Measurements from ENCODE around the gene DNAJC21. TPM values are rescaled to one million over a fixed set of nuclear protein-coding genes. Genes with fewer than 3 reads are reported as not detected.
A peak's percentile ranks its signal among the peaks of the same experiment; 100 is the strongest.

DNAJC21 gene
- total RNA-seq, 1 experiment from 2014 or later: 21.8 TPM

- intact Hi-C loops (cut with micrococcal nuclease): loop anchor here (10.0 kb wide), 1 partner anchor 908 kb away; the partner anchor contains the start of gene AMACR
- peak overlapping the region; percentile 92 for H3K4me2 ChIP-seq (ENCODE audit: low read length)
- TF ChIP-seq EZH2 (IDR thresholded peaks at IDR 0.05; ENCODE audit: low read length, unreplicated experiment) (no peak), EZH2phosphoT487 (IDR thresholded peaks at IDR 0.05; ENCODE audit: borderline replicate concordance, low read length) (no peak), CTCF (conservative IDR thresholded peaks at IDR 0.05; ENCODE audit: low read depth, low read length) (no peak)
- H3K36me3 ChIP-seq (ENCODE audit: low read depth, low read length): peaks cover 33% of the 10 kb centered on the region
- H3F3A ChIP-seq (ENCODE audit: low read length, unreplicated experiment): no peaks in the 10 kb centered on the region
- no TSS peak for BruUV-seq (replicated peaks)
- no peak for DNase-seq
- H3K27me3 ChIP-seq (ENCODE audit: low read length): no peaks in the 10 kb centered on the region
- peaks cover 18% of the 10 kb centered on the region for H4K20me1 ChIP-seq (ENCODE audit: low read length)
- peaks cover 23% of the 10 kb centered on the region for H3K4me1 ChIP-seq (ENCODE audit: insufficient read depth, low read length)
- no peak overlapping the region for H3K27ac ChIP-seq (ENCODE audit: low read length)
- no peak overlapping the region for H2AFZ ChIP-seq (ENCODE audit: low read length)
- peak overlapping the region; percentile 88 for H3K4me3 ChIP-seq (ENCODE audit: low read length)
- no peak for ATAC-seq
- peak overlapping the region; percentile 98; the same call in 1 of the 2 replicates for H3K9ac ChIP-seq (ENCODE audit: low read length)
- peaks cover 68% of the 10 kb centered on the region for H3K79me2 ChIP-seq (ENCODE audit: low read length)
- POLR2A ChIA-PET (ENCODE audit: unreplicated experiment): no interaction called here
- no peaks in the 10 kb centered on the region for H3K9me3 ChIP-seq (ENCODE audit: low read length)
- CTCF ChIA-PET: no interaction called here
- H3K9me2 ChIP-seq (replicated peaks; ENCODE audit: low read length): no peaks in the 10 kb centered on the region
Observed at GRCh38 chr5:34913072-34913471, 16.3 kb upstream of the DNAJC21 start.

- peak overlapping the region; percentile 92 for H3K4me2 ChIP-seq (ENCODE audit: low read length)
- no peaks in the 10 kb centered on the region for H3K9me3 ChIP-seq (ENCODE audit: low read length)
- TF ChIP-seq EZH2phosphoT487 (IDR thresholded peaks at IDR 0.05; ENCODE audit: borderline replicate concordance, low read length): no peak
- TF ChIP-seq EZH2 (IDR thresholded peaks at IDR 0.05; ENCODE audit: low read length, unreplicated experiment): no peak
- TF ChIP-seq CTCF (conservative IDR thresholded peaks at IDR 0.05; ENCODE audit: low read depth, low read length): no peak
- H3K79me2 ChIP-seq (ENCODE audit: low read length): peaks cover 84% of the 10 kb centered on the region
- H3K27ac ChIP-seq (ENCODE audit: low read length): peak overlapping the region; percentile 73
- intact Hi-C loops (cut with micrococcal nuclease): loop anchor here (10.0 kb wide), 1 partner anchor 910 kb away; the partner anchor contains the start of gene AMACR
- BruUV-seq (replicated peaks): no TSS peak
- peak; percentile 25 for ATAC-seq
- no peaks in the 10 kb centered on the region for H3K9me2 ChIP-seq (replicated peaks; ENCODE audit: low read length)
- H3F3A ChIP-seq (ENCODE audit: low read length, unreplicated experiment): no peaks in the 10 kb centered on the region
- peak overlapping the region; percentile 88 for H3K4me3 ChIP-seq (ENCODE audit: low read length)
- H3K4me1 ChIP-seq (ENCODE audit: insufficient read depth, low read length): peaks cover 24% of the 10 kb centered on the region
- POLR2A ChIA-PET (ENCODE audit: unreplicated experiment): interaction anchor here (0.6 to 1.0 kb wide), 3 partner anchors 76 to 307 kb away, joined by 3 to 5 read pairs (median 4); partner anchors contain the start of gene TTC23L
- CTCF ChIA-PET: interaction anchor here (0.6 to 1.0 kb wide), 2 partner anchors 14 to 89 kb away, joined by 4 to 5 read pairs; no protein-coding TSS in a partner anchor
- H4K20me1 ChIP-seq (ENCODE audit: low read length): peaks cover 18% of the 10 kb centered on the region
- no peaks in the 10 kb centered on the region for H3K27me3 ChIP-seq (ENCODE audit: low read length)
- H3K9ac ChIP-seq (ENCODE audit: low read length): peak overlapping the region; percentile 98
- H3K36me3 ChIP-seq (ENCODE audit: low read depth, low read length): peaks cover 28% of the 10 kb centered on the region
- peak; percentile 24 for DNase-seq
- H2AFZ ChIP-seq (ENCODE audit: low read length): peak overlapping the region; percentile 84
Observed at GRCh38 chr5:34914671-34915138, 14.7 kb upstream of the DNAJC21 start.
